NCI-H1092 (cell line): ENCODE data around the gene ZNF609.
A peak's percentile ranks its signal among the peaks of the same experiment; 100 is the strongest.

ENCODE experiments used
- DNase-seq: peaks from one replicate; lab custom pipeline; 2025; lab: John Stamatoyannopoulos, UW

ZNF609 gene

DNA sequence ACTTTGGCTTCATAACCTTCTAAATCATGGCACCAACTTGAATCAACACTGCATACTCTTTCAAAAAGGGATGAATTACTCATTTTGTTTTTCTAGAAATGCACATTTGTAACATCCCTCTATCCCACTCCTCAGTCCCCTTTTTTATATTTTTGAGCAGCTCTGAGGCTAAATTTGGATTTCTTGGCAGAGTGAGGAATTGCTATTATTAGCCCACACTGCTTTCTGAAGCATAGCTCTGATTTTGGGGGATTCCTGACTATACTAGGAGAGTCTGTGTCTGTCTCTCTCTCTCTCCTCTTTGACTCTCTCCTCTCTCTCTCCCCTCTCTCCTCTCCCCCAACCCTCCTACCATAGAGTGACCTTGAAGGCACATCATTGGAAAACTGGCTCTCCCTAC lies 238.4 kb downstream of the ZNF609 start:
- DNase-seq, result no peak

DNA sequence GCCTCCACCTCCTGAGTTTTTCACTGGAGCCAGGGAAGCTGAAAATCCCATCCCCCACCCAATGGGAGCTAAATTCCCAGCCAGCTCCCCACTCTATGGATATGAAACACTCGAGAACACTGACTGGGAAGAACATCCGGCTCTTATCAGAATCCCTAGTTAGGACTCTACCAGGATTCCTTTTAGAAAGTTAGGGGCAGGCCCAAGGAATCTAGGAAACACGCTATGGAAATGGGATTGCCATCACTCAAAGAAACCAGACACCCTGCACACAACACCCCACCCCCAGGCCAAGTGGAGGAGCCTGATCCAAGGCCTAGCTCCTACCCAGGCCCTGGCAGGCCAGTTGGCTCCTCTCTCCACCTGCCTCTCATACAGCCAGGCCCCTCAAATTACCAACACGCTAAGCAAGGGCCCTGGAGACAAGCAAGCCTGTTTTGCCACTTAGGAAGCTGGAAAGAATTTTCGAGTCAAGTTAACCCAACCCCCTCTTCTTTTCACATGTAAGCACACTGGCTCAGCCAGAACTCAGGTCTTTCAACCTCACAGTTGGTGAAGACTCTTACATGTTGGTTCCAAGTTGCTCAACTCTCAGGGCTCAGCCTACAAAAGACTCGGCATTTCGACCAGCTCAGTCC lies 239.5 kb downstream of the ZNF609 start:
- no peak for DNase-seq

DNA sequence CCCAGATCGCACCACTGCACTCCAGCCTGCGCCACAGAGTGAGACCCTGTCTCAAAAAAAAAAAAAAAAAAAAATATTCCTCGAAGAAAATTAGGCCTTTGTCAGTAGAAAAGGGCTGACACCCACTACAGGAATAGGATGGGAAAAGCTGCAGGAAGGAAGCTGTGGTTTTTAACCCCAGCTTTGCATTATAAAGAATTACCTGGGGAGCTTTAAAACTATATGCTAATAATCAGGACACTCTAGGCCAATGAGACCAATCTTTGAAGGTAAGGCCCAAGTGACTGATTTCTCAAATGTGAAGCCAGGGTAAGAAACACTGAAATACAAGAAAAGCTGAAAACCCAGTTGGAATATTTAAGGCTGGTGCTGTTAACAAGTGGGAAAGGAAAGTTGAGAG lies 240.7 kb downstream of the ZNF609 start:
- DNase-seq, result no peak

DNA sequence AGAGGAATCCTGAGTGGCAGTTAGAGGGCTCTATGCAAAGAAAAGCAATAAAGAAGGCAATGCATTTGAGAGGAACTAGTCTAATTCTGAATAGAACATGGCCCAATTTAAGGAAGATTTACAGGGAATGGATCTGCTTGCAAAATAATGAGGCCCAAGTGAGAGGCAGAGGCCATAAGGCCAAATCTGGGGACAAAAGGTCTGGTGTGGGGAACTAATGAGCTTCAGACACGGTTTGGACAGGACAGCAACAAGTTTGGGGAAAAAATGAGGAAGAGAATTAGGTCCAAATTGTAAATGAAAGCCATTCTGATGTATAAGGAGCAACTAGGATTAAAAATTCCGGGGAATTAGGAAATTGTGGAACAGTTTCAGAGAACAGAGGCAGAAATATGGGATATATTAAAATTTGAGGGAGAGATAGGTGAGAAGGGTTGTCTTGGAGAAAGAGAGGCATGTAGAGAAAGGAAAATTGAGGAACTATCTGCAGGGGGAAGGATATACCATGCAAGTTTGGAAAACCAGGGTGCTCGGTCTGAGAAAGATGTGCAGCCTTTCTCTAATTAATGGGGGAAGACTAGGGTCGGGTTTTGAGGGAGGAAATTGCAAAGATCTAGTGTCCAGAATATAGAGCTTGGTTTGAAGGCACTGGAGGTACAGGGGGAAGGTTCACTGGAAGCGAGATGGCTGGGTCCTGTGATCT lies 241.3 kb downstream of the ZNF609 start:
- DNase-seq, result no peak

DNA sequence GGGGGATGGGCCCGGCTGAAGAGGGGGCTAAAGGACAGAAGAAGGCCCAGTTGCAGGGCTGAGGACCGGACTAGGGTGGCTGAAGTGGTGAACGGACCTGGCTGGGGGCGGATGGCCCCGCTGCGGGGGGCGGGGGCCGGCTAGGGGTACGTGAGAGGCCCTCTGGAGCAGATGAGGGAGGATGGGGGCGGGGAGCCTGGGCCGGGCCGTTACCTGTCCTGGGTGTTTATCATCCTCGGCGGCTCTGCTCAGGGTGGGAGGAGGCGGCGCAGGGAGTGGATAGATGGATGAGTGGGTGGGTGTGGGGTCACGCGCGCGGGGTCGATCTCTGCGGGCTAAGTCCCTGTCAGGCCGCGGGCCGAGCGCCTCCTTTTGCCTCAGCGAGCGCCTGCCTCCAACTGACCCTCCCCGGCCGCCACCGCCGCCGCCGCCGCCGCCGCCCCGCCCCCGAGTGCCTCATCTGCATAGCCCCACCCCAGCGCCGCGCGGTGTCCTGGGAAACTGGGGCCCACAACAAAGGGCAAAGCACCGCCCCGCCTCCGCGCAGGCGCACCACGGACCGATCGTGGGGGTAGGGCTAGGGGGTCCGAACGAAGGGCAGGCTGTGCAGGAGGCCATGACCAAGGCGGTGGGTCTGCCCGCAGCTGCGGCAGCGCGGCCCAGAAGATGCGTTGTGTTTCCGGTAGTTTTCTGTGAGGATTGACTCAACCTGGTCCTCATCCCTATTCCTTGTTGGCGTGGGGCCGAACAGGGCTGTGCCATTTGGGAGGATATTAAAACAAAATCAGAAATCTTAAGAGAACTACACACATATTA lies 242.6 kb downstream of the ZNF609 start:
- DNase-seq, result peak; percentile 90

DNA sequence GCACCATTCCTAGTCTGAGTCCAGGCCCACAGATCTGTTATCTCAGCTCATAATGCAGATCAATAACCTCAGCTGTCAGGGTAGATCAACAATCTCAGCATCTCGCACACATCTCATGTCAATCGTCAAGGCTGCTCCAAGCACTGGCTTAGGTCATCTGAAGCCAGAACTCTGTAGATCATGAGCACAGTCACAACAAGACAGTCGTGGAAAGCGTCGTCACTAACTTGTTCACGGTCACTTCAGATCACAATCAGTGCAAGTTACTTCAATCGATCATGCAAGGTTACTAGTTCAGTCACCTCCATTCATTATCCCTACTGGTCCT lies 243.2 kb downstream of the ZNF609 start:
- DNase-seq, result no peak

DNA sequence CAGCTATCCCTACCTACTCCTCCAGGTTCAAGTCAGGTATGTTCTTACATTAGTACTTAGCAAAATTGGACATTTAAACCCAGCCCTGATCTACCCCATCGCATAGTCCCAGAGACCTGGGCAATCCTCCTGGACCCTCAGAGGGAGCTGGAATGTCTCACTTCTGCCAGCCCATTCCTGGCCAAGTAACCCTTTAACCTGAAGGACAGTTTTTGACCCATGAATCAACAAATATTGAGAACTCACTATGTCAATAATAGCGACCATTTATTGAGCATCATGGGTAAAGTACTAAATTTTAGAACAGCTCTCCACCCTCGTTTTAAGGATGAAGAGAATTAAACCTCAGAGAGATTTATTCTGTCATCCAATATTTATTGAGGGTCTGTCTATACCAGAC lies 244.6 kb downstream of the ZNF609 start:
- no peak for DNase-seq

DNA sequence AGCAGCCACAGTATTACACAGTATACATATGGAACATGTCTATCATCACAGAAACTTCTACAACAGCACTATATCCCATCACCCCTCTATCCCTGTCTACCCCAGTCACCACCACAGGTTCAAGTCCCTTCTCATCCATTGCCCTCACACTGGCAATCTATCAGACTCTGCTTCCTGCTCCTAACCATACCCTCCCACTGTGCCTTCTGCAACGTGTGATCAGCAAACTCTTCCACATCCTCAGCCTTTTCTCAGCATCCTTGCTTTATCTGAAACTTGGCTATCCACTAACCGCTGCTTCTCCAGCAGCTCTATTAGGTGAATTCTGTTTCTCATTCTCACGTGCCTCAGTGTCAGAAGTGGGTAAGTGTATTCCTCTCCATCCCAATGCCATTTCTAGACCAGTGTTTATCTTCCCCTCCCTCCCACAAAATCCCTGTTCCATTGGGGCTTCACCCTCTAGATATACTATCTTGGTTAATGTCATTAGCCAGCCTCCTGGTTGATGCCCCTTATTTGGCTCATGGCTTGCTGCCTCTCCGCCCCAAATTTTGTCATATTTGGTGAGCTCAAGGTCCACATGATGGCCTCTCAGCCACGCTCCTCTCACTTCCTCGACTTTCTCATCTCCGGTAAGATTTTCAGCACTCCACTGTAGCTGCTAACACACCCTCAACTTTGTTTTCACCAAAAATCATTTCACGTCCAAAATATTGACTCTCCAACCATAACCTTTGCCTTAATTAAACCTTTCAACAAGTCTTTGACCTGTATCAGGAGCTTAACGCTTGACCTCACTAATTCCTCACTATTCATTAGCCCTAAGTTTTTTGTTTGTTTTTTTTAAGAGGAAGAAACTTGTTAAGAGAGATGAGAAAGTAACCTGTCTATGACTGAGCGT lies 245.9 kb downstream of the ZNF609 start:
- no peak for DNase-seq

DNA sequence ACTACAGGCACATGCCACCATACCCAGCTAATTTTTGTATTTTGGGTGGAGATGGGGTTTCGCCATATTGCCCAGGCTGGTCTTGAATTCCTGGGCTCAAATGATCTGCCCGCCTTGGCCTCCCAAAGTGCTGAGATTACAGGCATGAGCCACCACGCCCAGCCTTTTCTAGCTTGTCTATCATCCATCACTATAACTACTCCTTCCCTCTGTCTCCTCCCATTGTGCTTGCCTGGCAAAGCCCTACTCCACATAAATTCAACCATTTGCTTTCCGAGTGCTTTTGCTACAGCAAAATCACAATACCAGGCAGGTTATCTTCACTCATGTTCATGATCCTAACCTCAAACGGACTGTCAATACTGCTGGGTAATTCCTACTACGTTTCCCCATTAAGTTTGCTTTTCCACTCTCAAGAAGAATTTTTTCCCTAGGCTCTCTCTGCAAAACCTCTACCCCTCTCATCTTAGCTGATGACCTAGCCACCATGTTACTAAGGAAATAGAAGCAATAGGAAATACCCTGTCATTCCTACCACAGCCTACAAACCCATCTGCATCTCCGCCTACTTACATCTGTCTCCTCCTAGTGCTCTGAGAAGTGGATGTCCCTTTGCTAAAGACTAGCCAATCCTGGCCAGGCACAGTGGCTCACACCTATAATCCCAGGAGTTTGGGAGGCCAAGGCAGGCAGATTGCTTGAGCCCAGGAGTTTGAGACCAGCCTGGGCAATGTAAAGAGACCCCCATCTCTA lies 250.5 kb downstream of the ZNF609 start:
- no peak for DNase-seq

DNA sequence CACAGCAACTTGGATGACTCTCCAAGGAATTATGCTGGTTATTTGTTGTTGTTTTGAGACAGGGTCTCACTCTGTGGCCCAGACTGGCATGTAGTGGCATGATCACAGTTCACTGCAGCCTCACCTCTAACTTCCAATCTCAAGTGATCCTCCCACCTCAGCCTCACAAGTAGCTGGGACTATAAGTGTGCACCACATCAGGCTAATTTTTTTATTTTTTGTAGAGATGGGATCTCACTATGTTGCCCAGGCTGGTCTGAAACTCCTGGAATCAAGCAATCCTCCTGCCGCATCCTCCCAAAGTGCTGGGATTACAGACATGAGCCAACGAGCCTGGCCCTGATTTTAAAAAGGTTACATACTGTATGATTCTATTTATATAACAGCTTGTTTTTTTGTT lies 252.0 kb downstream of the ZNF609 start:
- no peak for DNase-seq

DNA sequence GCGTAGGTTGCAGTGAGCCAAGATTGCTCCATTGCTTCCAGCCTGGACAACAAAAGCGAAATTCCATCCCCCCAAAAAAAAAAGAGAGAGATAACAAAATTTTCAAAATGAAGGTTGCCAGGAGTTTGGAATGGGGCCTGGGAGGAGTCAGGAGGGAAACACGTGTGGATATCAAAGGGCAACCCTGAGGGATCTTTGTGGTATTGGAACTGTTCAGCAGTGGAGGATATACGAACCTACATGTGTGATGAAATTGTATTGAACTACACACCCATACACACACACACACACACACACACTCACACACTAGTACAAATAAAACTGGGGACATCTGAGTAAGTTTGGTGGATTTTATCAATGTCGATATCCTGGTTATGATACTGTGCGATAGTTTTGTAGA lies 253.2 kb downstream of the ZNF609 start:
- no peak for DNase-seq

DNA sequence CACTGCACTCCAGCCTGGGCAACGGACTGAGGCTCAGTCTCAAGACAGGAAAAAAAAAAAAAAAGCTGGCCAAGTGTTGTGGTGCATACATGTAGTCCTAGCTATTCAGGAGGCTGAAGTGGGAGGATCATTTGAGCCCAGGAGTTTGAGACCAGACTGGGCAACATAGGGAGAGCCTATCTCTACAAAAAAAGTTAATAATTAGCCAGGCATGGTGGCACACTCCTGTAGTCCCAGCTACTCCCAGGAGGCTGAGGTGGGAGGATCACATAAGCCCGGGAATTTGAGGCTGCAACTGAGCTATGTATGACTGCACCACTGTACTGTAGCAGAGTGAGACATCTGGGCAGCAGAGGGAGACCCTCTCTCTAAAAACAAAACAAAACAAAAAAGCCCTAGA lies 256.1 kb downstream of the ZNF609 start:
- no peak for DNase-seq

DNA sequence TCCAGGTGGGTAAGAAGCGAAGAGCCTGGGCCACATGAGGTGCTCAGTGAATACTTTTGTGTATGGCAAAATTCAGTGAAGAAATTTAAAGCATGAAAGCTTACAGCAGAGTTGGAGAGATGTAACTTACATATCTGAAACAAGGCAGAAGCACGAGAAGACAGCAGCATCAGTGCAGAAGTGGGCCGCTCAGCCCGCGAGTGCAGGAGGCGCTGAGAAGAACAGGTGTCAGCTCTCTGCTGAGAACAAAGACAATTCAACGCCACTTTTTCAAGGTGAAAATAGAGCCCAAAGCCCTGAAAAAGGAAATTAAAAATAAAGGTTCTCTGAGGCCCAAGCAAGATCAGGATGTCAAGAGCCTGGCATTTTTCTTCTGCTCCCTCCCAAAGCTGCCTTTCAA lies 256.8 kb downstream of the ZNF609 start:
- DNase-seq, result no peak

DNA sequence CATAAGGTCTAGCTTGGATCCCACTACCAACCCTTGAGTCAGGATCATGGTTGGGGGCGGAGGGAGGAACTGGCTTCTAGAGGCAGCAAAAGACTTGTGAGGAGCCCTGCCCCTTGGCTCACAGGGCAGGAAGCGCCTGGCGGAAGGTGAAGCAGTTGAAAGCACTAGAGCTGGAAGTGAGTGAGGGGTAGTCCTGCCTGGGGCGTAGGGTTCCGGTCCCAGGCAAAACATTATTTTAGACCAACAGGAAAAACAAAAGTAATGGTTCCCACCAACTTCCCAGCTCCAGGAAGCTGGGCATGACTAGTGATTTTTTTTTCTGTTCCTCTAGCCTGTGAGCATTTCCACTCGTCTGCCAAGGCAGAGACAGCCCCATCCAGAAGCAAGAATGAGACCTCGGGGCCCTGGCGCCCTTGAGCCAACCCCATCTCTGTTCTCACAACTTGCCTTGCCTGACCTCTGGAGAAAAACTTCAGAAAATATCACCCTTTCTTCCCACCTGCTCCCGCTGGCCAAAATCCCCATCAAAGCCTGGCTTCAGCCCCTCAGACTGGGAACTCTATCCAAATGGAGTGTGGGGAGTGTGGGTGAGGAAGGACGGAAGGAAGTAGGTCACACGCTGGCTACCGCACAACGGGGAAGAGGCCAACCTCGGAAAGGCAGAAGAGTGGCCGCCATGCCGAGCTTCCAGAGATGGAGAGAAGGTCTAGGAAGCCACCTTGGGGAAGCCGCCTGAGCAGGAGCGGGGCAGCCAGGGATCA lies 257.5 kb downstream of the ZNF609 start:
- DNase-seq, result no peak

DNA sequence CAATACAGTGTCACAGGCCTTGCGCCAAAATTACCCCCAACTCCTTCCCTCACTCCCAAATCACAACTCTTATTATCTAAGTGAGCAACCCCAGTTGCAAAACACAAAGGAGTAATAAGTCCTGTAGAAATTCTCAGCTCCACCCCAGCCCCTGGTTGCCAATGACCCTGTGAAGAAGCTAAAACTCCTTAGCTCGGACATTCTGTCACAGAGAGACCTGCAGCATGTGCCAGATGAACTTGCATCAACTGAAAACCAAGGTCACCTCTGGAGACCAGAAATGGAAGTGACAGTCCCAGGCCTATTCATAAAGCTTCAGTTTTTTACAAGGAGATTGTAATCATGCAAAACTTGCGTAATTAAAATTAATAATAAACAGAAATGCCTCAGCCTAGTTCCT lies 259.8 kb downstream of the ZNF609 start:
- no peak for DNase-seq

DNA sequence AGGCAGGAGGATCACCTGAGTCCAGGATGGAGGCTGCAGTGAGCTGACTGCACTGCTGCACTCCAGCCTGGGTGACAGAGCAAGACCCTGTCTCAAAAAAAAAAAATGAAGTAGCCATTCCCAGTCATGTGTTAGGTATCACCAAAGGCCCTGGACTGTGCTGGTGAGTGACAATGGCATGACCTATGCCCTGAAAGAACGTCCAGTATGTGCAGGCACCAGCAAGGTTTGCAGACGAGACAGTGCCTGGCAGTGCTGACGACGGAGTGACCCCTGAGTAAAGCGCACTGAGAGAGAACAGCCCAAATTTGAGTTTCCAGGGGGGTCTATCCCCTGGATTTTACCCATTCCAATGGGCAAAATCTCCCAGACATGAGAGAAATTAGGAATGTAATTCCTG lies 269.8 kb downstream of the ZNF609 start:
- no peak for DNase-seq

DNA sequence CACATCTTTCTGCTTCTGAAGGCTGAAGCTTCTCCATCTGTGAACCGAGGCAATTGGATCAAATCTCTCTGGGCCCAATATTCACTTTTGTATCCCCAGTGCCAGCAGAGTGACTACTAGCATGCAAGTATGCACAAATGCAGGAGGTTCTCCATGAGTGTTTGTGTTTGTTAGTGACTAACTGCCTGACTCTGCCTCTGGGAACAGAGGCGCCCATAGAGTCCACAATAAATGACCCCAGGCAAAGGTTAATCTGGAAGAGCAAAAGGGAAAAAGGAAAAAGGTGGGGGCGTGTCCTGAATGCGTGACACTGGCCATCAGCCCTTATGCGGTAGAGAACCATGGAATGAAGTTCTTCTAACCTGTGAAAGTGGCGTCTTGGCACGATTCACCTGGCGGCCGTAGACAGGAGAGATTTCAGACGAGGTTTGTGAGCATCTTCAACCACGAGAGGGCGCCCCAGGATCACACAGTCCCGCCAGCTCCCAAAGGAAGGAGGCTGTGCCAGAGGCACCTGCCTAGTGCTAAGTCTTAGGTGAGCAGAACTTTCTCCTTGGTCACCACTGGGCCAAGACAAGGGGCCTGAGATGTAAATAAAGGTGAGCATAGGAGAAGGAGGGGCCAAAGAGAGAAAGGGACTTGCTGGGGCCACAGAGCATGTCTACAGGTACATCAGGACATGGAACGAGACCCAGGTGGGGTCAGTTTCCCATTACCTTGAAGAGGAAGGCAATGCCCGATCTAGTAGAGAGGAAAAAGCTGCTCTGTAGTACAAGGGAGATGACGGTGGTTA lies 270.8 kb downstream of the ZNF609 start:
- peak; percentile 46 for DNase-seq

DNA sequence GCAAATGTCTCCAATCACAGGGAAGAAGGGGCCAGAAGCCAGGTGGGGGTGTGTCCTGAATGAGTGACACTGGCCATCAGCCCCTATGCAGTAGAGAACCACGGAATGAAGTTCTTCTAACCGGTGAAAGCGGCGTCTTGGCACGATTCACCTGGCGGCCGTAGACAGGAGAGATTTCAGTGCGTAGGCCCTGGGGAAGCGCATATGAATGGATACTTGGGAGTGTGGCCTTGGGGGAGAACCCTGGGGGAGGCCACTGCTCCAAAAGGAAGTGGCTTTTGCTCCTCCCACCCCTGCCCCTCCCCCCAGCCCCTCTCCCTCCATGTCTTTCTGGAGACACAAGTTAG lies 271.4 kb downstream of the ZNF609 start:
- no peak for DNase-seq

DNA sequence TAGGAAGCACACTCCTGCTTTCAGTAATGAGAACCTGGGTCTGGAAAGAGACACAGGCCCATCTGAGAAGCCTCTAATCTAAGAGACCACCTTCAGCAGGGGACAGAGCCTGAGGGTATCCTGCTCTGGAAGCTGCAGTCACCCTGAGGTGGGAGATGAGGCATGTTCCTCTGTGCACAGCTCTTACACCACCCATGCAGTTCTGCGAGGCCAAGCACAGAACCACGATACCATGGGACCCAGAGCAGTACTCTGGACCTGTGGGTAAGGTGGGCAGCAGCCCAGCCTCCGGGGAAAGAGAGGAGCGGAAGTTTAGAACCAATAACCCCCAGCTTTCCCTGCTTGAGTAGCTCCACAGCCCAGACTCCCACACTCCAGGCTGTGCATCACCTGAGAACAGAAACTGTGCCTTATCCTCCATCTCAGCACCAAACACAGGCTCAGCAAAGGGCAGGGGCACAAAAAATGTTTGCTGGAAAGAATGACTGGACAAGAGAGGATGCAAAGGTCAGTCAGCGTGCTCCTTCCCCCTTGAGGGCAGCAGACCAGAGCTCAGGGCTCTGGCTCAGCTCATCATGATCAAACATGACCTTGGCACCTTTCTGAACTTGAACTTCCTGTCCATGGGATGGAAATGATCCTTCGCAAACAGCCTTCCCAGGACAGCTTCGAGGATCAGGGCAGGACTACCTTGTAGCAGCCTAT lies 271.9 kb downstream of the ZNF609 start:
- no peak for DNase-seq
